Hematopoietic multipotent progenitor cell treated with erythropoietin and hydrocortisone succinate and interleukin-3 and kit ligand, for 6 days (in vitro differentiated cells): Measurements from ENCODE around the gene CALML3.

Experiments
- DNase-seq: peaks from one replicate; pipeline ENCODE4 v3.0.0-alpha.2; 2015

Gene CALML3

DNA sequence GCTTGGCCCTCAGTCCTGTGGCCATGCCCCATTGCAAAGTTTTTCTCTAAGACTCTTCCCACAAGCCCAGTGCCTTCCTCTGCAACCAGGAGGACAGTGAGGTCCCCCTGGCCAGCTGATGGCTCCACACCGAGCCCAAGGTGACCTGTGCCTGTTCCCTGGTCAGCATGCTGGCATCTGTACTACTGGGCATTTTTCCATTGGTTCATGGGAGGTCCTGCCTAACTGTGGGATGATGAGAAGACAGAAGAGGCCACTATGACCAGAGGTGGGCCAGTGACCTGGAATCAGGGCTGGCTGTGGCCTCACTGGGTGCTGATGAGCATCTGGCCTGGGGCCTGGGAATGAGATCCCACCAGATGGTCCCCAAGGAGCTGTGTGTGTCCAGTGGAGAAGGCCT is 20.2 kb downstream of the CALML3 start:
- no peak for DNase-seq

DNA sequence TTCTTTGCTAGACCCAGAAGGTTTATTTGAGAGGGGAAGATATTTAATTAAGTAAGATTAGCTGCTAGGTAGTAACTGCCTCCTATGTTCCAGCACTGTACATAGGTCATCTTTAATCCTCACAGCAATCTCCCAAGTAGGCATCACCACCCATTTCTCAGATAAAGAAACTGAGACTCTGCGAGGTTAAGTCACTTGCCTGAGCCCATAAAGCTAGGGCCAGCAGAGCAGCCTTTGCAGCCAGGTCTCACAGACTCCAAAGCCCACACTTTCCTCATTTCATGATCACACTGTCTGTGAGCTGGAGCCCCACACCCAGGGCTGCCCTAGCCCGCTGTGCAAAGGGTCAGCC is 20.6 kb downstream of the CALML3 start:
- DNase-seq = no peak

DNA sequence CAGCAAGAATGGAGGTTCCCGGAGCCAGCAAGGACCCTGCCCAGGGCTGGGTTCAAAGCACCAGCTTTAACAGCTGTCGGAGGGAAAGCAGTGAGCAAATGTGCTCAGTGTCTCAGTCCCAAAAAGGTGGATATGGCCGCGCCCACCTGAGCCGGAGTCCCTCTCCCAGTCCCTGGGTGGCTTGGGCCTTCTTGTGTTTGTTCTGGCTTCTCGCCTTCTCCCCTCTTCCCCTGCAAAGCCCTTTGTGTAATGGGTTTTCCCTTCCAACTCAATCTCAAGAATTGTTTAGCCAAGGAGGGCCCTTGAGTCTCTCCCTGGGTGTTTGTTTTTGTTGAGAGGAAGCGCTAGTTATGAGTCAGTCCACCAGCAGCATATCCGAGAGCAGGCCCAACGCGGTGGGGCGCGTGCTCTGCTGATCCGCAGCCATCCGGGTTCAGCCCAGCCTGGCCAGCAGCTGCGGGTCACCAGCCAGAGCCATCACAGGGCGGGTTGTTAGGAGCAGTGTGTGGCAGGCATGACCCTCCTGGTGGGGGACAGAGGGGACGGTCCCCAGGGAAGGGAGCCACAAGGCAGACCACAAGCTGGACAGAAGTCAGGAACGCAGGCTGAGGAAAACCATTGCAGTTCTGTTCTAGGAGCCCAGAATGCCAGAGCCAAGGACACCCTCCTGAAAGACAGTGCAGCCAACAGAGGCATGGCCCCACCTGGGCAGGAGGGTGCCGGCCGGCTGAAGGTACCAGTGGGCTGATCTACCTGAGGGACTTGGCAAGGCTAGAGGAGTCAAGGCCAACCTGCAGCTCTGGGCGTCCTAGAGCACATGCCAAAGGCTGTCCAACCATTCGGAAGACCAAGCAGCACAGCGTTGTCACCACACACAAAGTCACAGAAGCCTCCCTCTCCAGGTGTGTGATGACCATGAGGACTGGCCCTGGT is 21.3 kb downstream of the CALML3 start:
- no peak for DNase-seq

DNA sequence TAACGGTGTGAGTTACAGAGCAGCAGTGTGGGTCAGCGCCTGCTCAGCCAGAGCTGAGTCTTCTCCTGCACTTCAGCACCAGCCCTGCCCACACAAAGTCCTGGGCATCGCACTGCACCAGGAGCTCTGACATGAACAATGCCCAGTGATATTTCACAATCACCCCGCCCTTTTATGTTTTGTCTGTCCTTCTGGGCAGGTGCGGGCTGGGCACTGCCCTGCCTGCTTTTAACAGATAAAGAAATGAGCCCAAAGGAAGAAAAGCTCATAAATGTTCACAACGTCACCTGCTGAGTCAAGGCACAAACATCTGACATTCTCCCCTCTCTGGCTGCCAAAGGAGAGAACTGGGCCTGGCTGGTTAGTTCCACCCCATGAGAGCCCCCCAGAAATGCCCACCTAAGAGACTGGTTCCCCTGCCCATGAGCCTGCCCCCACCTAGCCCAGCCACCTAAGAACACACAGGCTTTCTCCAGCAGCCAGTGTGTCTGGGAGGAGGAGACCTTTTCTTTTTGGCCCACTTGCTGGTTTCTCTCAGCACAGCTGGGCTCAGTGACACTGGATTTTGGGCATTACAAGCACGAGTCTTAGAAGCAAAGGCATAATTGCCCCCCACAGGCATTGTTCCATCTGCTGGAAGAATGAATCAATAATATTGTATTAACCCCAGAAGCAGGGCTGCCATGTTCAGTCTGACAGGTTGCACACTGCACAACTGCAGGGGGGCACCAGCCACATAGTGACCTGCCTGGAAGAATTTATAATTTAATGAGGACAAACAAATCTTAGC is 22.3 kb downstream of the CALML3 start:
- DNase-seq = peak; percentile 95

DNA sequence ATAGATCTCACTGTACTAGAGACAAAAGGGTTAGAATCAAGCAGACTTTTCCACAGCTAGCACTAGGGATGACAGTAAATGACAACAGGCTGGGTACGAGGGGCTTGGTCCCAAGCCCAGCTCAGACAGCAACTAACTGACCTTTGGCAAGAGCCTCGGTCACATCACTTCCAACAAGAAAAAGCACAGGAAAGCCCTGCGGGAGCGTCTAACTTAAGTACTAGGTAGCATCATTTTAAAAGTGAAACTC is 22.8 kb downstream of the CALML3 start:
- no peak for DNase-seq

DNA sequence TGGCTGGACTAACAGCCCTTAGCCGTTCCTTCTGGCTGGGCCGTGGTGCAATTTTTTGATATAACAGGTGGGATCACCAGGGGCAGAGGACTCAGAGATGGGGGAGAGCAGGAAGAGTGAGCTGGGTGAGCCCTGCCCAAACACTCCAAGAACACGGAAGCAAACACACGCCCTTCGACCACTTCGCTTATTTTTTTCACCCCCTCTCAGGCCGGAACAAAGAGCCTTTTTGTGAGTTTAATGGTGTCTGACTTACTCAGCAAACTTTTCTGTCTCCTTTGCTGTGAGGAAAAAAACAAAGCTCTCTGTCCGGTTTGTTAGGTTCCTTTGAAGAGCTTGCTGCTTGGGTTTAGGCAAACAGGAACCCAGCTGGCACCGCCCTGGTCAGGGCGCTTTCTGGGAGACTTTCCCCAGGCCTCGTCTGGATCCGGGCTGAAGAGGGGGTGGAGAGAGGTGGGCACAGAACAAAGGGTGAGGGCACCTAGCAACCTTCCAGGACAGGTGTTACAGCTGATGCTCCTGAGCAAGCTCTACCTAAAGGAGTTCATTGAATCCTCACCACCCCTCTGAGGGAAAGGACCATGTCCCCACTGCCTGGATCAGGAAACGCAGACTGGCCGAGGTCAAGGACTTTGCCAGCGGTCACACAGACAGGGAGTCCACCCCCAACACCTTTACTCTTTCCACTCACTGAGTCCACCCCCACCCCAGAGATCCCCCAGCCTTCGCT is 23.3 kb downstream of the CALML3 start:
- DNase-seq = peak; percentile 62

DNA sequence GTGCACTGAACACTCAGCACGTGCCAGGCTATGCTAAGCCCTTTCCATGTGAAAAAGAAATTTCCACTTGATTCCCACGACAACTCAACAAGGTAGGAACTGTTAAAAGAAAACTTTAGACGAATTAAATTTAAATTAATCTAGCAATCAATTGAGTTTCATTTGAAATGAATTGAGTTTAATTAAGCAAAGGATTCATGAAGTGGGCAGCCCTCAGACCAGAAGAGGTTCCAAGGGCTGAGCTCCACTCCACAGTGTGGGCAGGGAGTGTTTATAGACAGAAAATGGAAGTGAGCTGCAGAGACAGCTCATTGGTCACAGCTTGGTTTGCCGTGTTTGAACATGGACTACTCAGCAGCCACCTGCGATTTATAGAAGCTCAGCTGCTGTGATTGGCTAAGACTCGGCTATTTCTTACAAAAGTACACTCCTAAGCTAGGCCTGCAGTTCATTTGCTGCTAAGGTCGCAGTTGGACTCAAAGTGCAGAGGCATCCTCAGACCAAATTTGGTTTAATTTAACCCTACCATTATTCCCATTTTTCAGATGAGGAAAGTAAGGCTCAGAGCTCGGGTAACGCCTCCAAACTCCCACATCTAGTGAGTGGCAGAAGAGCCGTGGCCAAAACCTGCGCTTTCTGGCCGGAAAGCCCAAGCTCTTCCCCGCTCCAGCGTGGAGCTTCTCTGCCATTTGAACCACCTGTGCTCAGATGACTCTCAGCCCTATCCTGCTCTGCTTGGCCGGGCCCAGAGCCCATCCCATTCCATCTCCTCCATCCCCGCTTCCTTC is 24.9 kb downstream of the CALML3 start:
- no peak for DNase-seq

DNA sequence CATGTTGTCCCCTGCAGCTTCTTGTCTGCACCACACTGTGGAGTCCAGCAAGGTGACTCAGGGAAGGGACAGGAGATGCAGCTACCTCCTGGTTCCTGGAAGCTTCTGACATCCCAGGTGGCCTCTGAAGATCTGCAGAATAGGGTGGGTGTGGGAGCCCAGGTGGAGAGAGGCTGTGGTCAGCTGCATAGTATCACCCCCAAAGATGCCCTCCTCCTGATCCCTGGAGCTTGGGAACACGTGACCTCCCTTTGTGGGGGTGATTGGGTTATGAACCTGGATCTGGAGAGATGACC is 25.4 kb downstream of the CALML3 start:
- no peak for DNase-seq

DNA sequence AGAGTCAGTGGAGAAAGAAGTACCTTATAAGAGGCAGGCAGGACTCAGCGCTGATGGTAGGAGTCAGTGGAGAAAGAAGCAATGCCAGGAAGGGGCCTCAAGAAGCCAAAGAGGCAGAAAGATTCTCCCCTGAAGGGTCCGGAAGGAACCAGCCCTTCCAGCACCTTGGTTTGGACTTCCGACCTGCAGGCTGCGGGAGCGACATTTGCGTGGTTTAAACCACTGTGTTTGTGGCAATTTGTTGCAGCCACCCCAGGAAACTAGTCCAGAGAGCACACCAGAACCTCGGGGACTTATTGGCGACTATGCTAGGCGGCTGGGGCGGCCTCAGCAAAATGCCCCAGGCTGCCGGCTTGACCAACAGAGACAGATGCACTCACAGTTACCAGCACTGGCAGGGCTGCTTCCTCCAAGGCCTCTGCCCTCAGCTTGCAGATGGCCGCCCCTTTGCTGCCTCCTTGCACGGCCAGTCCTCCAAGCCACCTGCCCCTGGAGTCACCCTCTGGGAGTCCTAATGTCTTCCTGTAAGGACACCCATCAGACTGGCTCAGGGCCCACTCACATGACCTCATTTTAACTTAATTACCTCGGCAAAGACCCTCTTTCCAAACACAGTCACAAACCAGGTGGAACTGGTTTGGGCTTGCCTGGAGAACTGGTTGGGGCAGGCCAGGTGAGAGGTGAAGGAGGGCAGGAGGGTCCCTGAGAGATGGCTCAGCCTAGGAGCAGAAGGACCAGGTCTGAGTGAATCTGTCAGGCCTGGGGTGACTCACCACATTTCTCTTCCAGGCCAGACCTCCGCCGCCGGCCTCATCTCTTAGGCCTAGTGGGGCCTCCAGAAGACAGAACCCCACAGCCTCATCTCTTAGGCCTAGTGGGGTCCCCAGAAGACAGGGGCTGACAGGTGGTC is 26.1 kb downstream of the CALML3 start:
- DNase-seq = no peak

DNA sequence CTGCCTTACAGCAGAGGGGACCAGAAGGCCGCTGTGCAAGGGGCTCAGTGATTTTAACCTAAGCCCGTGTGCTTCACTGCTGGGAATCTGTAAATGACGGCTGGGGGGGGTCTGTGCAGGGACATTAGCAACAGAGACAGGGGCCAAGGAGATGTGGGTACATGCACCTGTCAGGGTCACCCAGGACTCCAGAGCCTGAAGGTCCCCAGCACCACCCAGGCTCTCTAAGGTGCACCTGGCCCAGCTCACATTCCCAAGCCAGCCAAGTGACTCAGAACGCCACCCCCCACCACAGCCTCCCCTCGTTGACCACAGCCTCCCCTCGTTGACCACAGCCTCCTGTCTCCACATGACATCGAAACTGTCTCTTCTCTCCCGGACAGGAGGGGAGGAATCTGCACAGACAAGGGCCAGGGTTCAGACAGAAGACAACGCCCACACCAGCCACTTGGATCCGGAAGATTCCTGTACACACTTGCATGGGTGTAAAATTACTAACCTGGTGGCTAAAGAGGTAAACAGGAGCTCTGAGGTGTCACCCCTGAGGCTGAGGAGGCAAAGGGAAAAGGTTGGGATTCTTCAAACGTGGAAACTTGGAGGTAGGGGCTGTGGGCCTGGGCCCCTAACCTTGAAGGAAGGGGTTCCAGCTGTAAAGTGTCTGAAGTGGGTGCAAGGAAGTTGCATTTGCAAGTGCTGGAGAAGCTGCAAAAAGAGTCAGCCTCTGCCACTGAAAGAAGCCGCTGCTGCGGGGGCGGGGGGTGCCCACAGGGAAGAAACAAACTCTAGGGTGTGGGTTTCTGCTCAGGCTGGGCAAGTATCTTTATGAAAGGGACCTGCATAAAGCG is 27.0 kb downstream of the CALML3 start:
- DNase-seq = peak; percentile 28

DNA sequence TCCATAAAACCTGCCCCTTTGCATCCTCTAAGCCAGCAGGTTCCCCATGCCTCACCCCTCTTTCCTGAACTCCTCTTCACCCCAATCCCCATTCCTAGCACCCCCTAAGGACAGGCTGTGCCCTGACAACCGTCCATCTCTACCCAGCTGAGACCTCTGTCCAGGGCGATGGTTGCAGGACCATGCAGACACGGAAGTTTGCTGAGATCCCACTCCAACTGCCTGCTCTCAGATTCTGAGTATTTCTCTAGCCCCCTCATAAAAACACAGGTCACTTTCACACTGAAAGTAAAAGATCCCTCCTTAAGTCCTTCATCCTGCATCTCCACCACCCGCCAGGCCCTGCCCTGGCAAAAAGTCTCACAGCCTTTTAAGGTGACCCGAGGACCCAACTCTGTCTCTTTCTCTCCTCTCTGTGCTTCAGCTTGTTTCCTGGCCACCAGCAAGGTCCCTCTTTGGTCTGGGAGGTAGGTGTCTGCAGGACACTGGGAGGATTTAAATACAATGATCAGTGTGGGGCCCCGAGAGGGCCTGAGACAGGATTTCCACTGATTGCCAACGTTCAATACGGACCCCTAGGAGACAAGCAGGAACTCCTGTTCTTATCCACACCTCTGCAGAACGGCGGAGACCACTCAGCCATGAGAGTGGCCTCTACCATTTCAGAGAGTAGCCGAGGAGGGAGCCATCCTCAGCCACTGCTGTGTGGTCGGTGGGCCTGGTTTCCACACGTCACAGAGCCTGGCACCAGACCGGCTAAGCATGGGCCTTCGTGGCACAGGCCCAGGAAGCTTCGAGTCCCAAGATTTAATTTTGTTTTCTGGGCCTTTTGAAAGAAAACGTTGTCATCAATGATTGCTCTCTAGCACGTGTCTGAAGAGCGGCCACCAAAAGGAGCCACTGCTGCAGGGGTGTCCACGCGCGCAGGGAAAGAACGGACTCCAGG is 27.9 kb downstream of the CALML3 start:
- DNase-seq = no peak

DNA sequence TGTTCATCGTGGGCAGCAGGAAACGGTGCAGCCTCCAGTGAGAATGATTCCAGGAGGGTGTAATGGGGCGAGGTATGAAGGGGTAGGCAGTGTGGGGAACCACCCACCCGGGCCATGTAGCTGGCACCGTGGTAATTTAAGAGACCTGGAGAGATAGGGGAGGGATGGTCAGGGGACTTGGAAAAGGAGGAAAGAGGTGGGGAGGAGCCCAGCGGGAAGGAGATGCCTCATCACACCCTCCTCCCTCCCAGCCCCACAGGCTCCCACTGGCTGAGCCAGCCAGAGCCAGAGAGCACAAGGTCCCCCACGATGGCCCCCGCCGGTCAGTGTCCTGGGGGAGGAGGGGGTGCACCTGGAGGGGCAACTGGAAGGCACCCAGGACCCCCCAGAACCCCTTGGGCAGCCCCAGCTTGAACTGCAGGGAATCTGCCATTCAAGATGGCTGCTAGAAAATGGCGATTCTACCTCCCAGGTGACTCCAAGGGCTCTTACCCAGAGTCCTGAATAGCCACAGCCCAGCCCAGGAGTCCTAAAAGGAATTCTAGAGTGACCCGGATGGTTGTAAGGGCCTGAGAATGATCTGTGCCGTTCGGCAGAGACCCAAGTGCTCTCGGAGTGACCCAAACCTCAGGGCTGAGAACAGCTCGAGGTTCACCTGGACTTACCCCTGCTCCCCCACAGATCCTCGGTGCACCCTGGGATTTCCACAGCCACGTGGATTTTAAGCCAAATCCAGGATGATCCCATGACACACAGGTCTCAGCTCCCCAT is 28.8 kb downstream of the CALML3 start:
- no peak for DNase-seq

DNA sequence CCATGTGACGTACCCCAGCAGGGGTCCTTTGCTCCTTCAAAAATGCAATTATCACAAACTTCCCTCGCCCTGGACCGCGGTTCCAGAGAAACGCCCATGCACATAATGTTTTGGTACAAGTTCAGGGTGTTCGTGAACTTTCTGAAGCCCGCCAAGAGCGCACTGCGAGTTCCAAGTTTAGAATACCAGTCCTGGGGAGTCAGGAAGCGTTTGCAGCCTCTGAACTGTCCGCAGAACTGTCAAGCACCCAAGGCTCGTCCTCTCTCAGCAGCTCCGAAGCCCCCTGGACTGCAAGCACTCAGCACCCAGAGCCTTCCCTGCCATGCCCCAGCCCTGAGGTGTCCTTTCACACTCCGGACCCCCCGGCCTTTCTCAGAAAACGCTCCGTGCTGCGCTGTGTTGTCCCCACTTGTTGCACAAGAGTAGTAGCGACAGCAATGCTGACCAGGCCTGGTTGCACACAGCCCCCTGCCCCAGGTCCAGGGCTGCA is 30.3 kb downstream of the CALML3 start:
- DNase-seq = no peak

DNA sequence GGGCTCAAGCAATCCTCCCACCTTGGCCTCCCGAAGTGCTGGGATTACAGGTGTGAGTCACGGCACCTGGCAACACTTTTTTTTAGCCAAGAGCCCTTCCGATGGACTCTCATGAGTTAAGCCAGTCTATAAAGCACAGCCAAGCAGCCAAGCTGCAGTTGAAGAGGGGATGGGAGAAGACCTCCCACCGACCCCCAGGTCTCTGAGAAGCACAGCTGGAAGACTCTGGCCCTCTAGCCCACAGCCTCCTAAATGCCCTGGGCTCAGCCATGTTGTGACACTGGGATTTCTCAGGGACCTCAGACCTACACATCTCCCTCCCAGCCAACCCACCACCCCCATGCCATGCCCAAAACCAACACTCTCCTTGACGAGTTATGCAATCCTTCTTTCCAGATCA is 31.1 kb downstream of the CALML3 start:
- DNase-seq = no peak

DNA sequence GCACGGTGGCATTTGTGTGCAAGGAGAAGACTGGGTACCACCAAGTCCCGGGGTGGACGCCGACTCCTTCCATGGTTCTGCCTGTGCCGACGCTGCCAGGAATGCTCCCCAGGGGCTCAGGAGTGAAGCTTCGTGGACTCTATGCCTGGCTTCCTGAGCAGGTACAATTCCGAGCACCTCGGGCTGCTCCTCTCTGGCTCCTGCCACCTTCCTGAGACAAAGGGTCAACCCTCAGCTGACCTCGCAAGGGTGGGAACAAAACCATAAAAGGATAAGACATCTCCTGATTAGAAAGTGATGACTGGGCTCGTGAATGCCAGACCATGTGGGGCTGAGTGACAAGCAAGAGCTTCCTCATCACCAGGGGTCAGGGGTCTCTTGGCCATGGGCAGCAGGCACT is 31.8 kb downstream of the CALML3 start:
- no peak for DNase-seq

DNA sequence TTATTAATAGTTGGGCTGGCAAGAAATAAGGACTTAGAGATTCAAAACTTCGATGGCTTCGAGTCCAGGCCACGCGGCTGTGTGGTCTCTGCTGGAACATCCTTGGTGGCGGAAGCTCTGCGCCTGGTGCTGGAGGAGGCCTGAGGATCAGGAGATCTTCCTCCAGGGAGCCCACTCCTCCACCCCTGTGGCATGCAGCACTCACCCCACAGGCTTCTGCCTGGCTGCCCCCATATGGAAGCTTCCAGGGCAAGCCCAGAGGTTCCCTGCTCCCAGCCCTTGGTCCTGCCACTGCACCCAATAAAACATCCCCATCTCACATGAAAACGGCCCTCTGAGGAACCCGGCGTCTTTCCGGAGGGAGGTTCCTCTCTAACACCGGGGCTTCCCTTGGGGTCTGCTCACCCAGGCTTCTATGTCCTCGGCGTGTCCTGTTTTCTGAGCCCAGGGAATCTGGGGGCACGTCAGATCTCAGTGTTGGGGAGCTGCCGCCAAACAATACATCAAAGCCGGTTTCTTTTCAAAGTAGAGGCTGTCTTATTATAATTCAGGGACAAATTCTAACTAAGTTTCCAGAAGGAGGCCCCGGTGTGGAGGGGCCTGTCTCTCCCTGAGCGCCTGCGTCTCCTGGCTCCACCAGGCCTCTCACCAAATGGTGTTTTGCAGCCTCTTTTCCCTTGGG is 32.4 kb downstream of the CALML3 start:
- DNase-seq = no peak

DNA sequence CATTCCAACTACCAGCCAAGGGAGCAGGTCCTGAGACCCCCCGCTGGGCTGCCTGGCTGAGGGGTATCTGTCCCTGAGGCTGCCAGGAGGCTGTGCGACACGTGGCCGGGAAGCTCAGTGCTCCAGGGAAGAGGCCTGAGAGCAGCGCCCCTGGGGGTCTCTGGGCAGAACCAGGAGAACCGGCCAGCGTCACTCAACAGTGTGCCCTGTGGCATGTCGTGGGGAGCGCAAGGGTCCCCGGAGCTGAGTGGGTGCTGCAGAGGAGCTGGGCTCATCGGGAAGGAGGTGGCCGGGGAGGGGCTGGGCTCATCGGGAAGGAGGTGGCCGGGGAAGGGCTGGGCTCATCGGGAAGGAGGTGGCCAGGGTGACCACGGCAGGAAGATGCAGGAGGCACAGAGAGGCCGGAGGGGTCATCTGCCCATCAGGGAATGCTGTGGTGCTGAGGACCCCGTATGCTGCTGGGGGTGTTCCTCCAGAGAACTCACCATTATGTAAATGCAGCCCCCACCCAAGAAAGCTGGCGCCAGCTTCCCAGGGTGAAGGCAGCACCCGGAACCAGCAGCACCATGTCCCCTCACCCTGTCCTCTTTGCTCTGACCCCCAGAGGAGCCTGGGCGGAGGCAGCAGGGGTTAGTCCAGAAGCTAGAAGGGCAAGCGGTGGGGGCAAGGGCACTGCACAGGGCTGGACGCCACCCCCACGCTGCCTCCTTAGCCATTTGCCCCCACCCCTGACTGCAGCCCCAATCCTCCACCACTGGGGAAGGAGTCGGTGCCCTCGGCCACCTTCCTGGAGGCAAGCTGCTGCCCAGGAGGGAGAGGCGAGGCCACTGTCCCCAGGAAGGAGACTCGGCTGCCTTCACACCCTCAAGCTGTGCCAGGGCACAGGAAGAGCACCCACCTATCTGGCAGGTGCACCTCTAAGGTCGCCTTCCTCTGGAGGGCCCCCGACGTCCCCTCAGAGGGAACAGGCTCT is 33.3 kb downstream of the CALML3 start:
- no peak for DNase-seq
